CD4-positive, alpha-beta T cell (primary cell): ENCODE measurements around the gene MALAT1. TPM values are rescaled to one million over a fixed set of nuclear protein-coding genes. Genes with fewer than 3 reads are reported as not detected.

Source experiments
- ATAC-seq: fragments of 200-7000 bp; cut with Tn5 transposase; one replicate; pipeline ENCODE4 v1.10.0; 2022; ENCODE audit warnings: mild to moderate bottlenecking; ENCODE audit not compliant: poor library complexity
- CTCF ChIA-PET: fragments of 350-600 bp; sonication (Branson Sonifier 250); formaldehyde crosslinking; loops from one replicate; lab custom pipeline; 2021; ENCODE audit warnings: antibody characterized with exemption, inconsistent platforms; lab: Charles Lee
- POLR2A ChIA-PET: fragments of 350-600 bp; sonication (Branson Sonifier 250); formaldehyde crosslinking; loops from one replicate; lab custom pipeline; 2021; ENCODE audit warnings: antibody characterized with exemption, inconsistent platforms; lab: Charles Lee
- DNase-seq, 14 experiments: peaks; one replicate each; pipeline ENCODE4 v3.0.0-alpha.2; 2013 to 2020; ENCODE audit warnings: mixed read lengths in 2 of 14
- H3K27ac ChIP-seq, 2 donors: one replicate each; pipeline versions ENCODE4 v1.5.1 to v1.7.0; 2013; ENCODE audit warnings: low read length in 2 of 2, low read depth in 1 of 2, mild to moderate bottlenecking in 1 of 2
- H3K27me3 ChIP-seq, 2 experiments: 1 replicate in 1 of 2; 2 replicates in 1 of 2; pipeline versions ENCODE4 v1.6.1 to v1.7.0; 2013; ENCODE audit warnings: low read length in 2 of 2, control low read depth in 1 of 2, mild to moderate bottlenecking in 1 of 2, moderate library complexity in 1 of 2; ENCODE audit not compliant: insufficient read depth in 2 of 2, control insufficient read depth in 1 of 2
- H3K36me3 ChIP-seq: one replicate; pipeline ENCODE4 v1.6.1; 2013; ENCODE audit warnings: low read length, control low read depth; ENCODE audit not compliant: insufficient read depth
- H3K4me1 ChIP-seq: one replicate; pipeline ENCODE4 v1.6.1; 2013; ENCODE audit warnings: low read length, control low read depth; ENCODE audit not compliant: insufficient read depth
- H3K4me3 ChIP-seq: one replicate; pipeline ENCODE4 v1.5.1; 2013; ENCODE audit warnings: mild to moderate bottlenecking, low read length, moderate library complexity
- H3K9me3 ChIP-seq, 2 experiments: 1 replicate in 1 of 2; 2 replicates in 1 of 2; pipeline versions ENCODE4 v1.6.1 to v1.7.0; 2013; ENCODE audit warnings: low read length in 2 of 2, mild to moderate bottlenecking in 2 of 2, control low read depth in 1 of 2, moderate library complexity in 1 of 2; ENCODE audit not compliant: control insufficient read depth in 1 of 2, insufficient read depth in 1 of 2
- H3K27ac Mint-ChIP-seq: one replicate; pipeline ENCODE4 v1.8.0; 2020; ENCODE audit warnings: mixed read lengths
- H3K27me3 Mint-ChIP-seq: one replicate; pipeline ENCODE4 v1.8.0; 2021; ENCODE audit warnings: mixed read lengths
- H3K36me3 Mint-ChIP-seq: one replicate; pipeline ENCODE4 v1.8.0; 2021; ENCODE audit warnings: low read depth, mixed read lengths
- H3K4me1 Mint-ChIP-seq: one replicate; pipeline ENCODE4 v1.8.0; 2021; ENCODE audit warnings: low read depth, mixed read lengths
- H3K4me3 Mint-ChIP-seq: one replicate; pipeline ENCODE4 v1.8.0; 2020; ENCODE audit warnings: mild to moderate bottlenecking, mixed read lengths
- H3K9me3 Mint-ChIP-seq: one replicate; pipeline ENCODE4 v1.8.0; 2020; ENCODE audit warnings: mixed read lengths
- CTCF ChIP-seq: fragments of 200-600 bp; IDR thresholded peaks from one replicate; pipeline ENCODE4 v1.8.0; 2022; ENCODE audit warnings: antibody characterized with exemption, mild to moderate bottlenecking
- intact Hi-C, 2 experiments: fragments of 100-400 bp; cut with DNase I in 1 of 2; cut with micrococcal nuclease in 1 of 2; formaldehyde crosslinking; loops; one replicate each; pipeline versions ENCODE4 v1.15.1 to v1.9.0; 2023 to 2025; cut with DNase I, micrococcal nuclease
- total RNA-seq, 174 experiments: library from RNA in 2 of 174; stranded (reverse) in 2 of 174; gene quantifications; one replicate each; pipeline ENCODE4 v1.2.3 and lab custom pipeline; 2021 to 2026

The MALAT1 gene
- total RNA-seq, 2 experiments from 2014 or later: 31,509 to 32,316 TPM

GRCh38 chr11:65452806-65453490 lies 45.9 kb upstream of the MALAT1 start:
- Mint-ChIP-seq H3K27ac (no peak overlapping the region), H3K4me3 (peak overlapping the region; percentile 63), H3K4me1 (peaks cover 22% of the 10 kb centered on the region), H3K27me3 (no peaks in the 10 kb centered on the region), H3K36me3 (no peaks in the 10 kb centered on the region), H3K9me3 (no peaks in the 10 kb centered on the region)
- ChIA-PET CTCF (no interaction called here), POLR2A (interaction anchor here (0.9 kb wide), 1 partner anchor 44 kb away, joined by 5 read pairs; no protein-coding TSS in a partner anchor)
- Histone ChIP-seq H3K9me3 (peaks cover 0 to 14% of the 10 kb centered on the region in 2 experiments), H3K36me3 (no peaks in the 10 kb centered on the region), H3K27ac (no peak overlapping the region), H3K4me3 (no peak overlapping the region), H3K27me3 (no peaks in the 10 kb centered on the region), H3K4me1 (peaks cover 16% of the 10 kb centered on the region)
- intact Hi-C loops: no loop called here
- TF ChIP-seq CTCF: no peak
- peak in 2 of 14 experiments; percentile 11 to 38 for DNase-seq
- no peak for ATAC-seq

GRCh38 chr11:65454311-65454695 lies 44.5 kb upstream of the MALAT1 start:
- CTCF ChIA-PET: no interaction called here
- intact Hi-C loops: no loop called here
- H3K27ac Mint-ChIP-seq: peak overlapping the region; percentile 78
- H3K4me1 Mint-ChIP-seq: peaks cover 22% of the 10 kb centered on the region
- no peaks in the 10 kb centered on the region for H3K36me3 ChIP-seq
- H3K9me3 ChIP-seq: peaks cover 0 to 14% of the 10 kb centered on the region in 2 experiments
- POLR2A ChIA-PET: interaction anchor here (1.3 kb wide), 2 partner anchors 32 to 51 kb away, joined by 3 read pairs; partner anchors contain the start of gene NEAT1
- no peak overlapping the region for H3K27ac ChIP-seq
- H3K9me3 Mint-ChIP-seq: no peaks in the 10 kb centered on the region
- ATAC-seq (no peak), DNase-seq (no peak)
- peak overlapping the region; percentile 87 for H3K4me3 Mint-ChIP-seq
- no peaks in the 10 kb centered on the region for H3K36me3 Mint-ChIP-seq
- no peak for TF ChIP-seq CTCF
- H3K4me1 ChIP-seq: peaks cover 16% of the 10 kb centered on the region
- H3K27me3 Mint-ChIP-seq: no peaks in the 10 kb centered on the region
- no peaks in the 10 kb centered on the region for H3K27me3 ChIP-seq
- peak overlapping the region; percentile 79 for H3K4me3 ChIP-seq

- Histone ChIP-seq H3K4me1 (peaks cover 16% of the 10 kb centered on the region), H3K27me3 (no peaks in the 10 kb centered on the region), H3K9me3 (peaks cover 0 to 9% of the 10 kb centered on the region in 2 experiments), H3K4me3 (peak overlapping the region; percentile 79), H3K36me3 (no peaks in the 10 kb centered on the region), H3K27ac (peak overlapping the region; percentile 40)
- H3K9me3 Mint-ChIP-seq: no peaks in the 10 kb centered on the region
- peaks cover 22% of the 10 kb centered on the region for H3K4me1 Mint-ChIP-seq
- intact Hi-C loops: no loop called here
- ChIA-PET POLR2A (interaction anchor here (1.0 to 1.3 kb wide), 3 partner anchors 32 to 50 kb away, joined by 3 to 5 read pairs (median 3); partner anchors contain the start of gene NEAT1), CTCF (no interaction called here)
- H3K36me3 Mint-ChIP-seq: no peaks in the 10 kb centered on the region
- peak overlapping the region; percentile 87 for H3K4me3 Mint-ChIP-seq
- DNase-seq: peak; percentile 58 to 89 (median 75)
- peak; percentile 87 for ATAC-seq
- H3K27me3 Mint-ChIP-seq: no peaks in the 10 kb centered on the region
- TF ChIP-seq CTCF: no peak
- H3K27ac Mint-ChIP-seq: peak overlapping the region; percentile 78
These were observed 44.0 kb upstream of the MALAT1 start for GRCh38 chr11:65454696-65455456.
